ENCODE measurements around the gene DNAJB14.

The DNAJB14 gene

DNA sequence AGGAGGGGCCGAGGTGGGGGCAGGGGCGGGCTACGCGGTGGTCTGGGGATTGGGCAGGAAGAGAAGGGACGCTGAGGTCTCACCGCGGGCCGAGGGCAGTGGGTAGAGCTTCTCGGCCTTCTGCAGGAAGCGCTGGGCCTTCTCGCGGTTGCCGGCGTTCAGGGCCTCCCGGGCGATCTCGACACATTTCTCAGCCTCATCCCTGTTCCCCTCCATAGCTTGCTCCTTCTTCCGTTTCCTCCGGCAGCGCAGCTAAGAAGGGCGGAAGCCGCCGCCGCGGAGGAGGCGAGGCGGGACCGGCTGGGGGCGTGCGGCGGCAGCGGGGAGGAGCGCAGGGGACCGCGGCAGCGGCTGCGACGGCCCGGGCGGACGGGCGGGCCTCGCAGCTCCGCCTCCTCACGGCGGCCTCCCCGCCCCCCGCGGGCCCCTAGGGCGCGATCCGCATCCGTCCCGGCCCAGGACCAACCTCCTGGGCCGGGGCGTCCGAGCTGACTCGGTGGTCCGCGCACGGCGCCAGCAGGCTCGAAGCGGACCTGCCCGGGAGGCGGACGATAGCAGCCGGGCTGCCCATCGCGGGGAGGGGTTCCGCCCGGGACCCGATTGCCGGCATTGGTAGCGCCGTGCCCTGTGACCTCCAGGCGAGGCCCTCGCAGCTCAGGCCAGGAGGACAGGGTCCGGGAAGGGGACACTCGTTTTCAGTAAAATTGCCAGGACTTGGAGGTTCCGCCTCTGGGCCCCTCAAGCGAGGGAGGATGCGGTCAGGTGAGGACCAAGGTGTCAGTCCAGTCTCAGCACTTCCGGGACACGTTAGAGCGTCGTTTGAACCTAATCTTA lies at the start of gene DNAJB14:
Gene DNAJB14 (minus strand): TSS at position 263 of the 834 bp plus-strand sequence. CDS start 47 bp downstream, at position 216.
- TF ChIP-seq, protein P1, sequence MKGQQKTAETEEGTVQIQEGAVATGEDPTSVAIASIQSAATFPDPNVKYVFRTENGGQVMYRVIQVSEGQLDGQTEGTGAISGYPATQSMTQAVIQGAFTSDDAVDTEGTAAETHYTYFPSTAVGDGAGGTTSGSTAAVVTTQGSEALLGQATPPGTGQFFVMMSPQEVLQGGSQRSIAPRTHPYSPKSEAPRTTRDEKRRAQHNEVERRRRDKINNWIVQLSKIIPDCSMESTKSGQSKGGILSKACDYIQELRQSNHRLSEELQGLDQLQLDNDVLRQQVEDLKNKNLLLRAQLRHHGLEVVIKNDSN (IDR thresholded peaks at IDR 0.05): peak; percentile 54; the same call in 1 of the 2 replicates
- TF ChIP-seq, protein P2, sequence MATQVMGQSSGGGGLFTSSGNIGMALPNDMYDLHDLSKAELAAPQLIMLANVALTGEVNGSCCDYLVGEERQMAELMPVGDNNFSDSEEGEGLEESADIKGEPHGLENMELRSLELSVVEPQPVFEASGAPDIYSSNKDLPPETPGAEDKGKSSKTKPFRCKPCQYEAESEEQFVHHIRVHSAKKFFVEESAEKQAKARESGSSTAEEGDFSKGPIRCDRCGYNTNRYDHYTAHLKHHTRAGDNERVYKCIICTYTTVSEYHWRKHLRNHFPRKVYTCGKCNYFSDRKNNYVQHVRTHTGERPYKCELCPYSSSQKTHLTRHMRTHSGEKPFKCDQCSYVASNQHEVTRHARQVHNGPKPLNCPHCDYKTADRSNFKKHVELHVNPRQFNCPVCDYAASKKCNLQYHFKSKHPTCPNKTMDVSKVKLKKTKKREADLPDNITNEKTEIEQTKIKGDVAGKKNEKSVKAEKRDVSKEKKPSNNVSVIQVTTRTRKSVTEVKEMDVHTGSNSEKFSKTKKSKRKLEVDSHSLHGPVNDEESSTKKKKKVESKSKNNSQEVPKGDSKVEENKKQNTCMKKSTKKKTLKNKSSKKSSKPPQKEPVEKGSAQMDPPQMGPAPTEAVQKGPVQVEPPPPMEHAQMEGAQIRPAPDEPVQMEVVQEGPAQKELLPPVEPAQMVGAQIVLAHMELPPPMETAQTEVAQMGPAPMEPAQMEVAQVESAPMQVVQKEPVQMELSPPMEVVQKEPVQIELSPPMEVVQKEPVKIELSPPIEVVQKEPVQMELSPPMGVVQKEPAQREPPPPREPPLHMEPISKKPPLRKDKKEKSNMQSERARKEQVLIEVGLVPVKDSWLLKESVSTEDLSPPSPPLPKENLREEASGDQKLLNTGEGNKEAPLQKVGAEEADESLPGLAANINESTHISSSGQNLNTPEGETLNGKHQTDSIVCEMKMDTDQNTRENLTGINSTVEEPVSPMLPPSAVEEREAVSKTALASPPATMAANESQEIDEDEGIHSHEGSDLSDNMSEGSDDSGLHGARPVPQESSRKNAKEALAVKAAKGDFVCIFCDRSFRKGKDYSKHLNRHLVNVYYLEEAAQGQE (IDR thresholded peaks at IDR 0.05; ENCODE audit: low read depth): no peak; the same call in 1 of the 2 replicates
- TF ChIP-seq ZBTB7A (IDR thresholded peaks at IDR 0.05; ENCODE audit: low read depth): peak; percentile 31; the same call in 1 of the 2 replicates
- peak; percentile 4; the same call in 1 of the 2 replicates for TF ChIP-seq TEAD4 (IDR thresholded peaks at IDR 0.05)
- TF ChIP-seq TAF1 (IDR thresholded peaks at IDR 0.05; ENCODE audit: low read depth): no peak; the same call in 1 of the 2 replicates
- TF ChIP-seq, protein P3, sequence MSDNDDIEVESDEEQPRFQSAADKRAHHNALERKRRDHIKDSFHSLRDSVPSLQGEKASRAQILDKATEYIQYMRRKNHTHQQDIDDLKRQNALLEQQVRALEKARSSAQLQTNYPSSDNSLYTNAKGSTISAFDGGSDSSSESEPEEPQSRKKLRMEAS (IDR thresholded peaks at IDR 0.05): peak; percentile 61
- TF ChIP-seq FOXM1 (IDR thresholded peaks at IDR 0.05; ENCODE audit: borderline replicate concordance, low read depth): no peak
- TF ChIP-seq EP300 (IDR thresholded peaks at IDR 0.05; ENCODE audit: borderline replicate concordance): no peak
- no peak for TF ChIP-seq CEBPB (IDR thresholded peaks at IDR 0.05)
- 0 out of 2 replicates have a peak, but pooled peaks have one; percentile 2 for TF ChIP-seq CREB1 (IDR thresholded peaks at IDR 0.05; ENCODE audit: low read depth)
- no peak for TF ChIP-seq RAD21 (IDR thresholded peaks at IDR 0.05; ENCODE audit: low read depth)
- no peak for TF ChIP-seq NFIC (IDR thresholded peaks at IDR 0.05)
- TF ChIP-seq EGR1 (IDR thresholded peaks at IDR 0.05): no peak; the same call in 1 of the 2 replicates
- TF ChIP-seq TCF12 (IDR thresholded peaks at IDR 0.05; ENCODE audit: low read depth): peak; percentile 33; the same call in 1 of the 2 replicates
- peak; percentile 47; the same call in 1 of the 2 replicates for TF ChIP-seq YY1 (IDR thresholded peaks at IDR 0.05; ENCODE audit: low read depth)

DNA sequence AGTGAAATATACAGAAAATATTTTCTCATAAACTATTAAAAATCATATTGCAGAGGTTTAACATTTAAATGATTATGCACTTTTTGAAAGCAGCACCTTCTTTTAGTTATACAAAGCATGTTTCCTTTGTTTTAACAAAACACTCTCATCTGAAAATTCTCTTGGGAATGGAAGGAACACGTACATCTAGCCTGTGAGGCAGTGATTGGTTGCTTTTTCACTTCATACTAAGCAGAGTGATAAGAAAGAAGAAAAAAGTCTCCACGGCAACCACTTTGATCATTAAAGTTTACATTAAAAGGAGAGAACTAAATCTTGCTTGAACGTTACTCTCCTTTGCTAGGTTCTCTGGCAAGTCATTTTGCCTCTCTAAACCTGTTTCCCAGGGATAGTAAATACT lies 45.3 kb upstream of the DNAJB14 start:
- TF ChIP-seq TCF12 (IDR thresholded peaks at IDR 0.05; ENCODE audit: low read depth) (no peak), FOXM1 (IDR thresholded peaks at IDR 0.05; ENCODE audit: borderline replicate concordance, low read depth) (no peak), TEAD4 (IDR thresholded peaks at IDR 0.05) (no peak), CEBPB (IDR thresholded peaks at IDR 0.05) (no peak), CREB1 (IDR thresholded peaks at IDR 0.05; ENCODE audit: low read depth) (no peak), ZBTB7A (IDR thresholded peaks at IDR 0.05; ENCODE audit: low read depth) (no peak), EGR1 (IDR thresholded peaks at IDR 0.05) (no peak), NFIC (IDR thresholded peaks at IDR 0.05) (no peak), EP300 (IDR thresholded peaks at IDR 0.05; ENCODE audit: borderline replicate concordance) (no peak), TAF1 (IDR thresholded peaks at IDR 0.05; ENCODE audit: low read depth) (no peak), RAD21 (IDR thresholded peaks at IDR 0.05; ENCODE audit: low read depth) (no peak), YY1 (IDR thresholded peaks at IDR 0.05; ENCODE audit: low read depth) (no peak)
- TF ChIP-seq, protein P2 (IDR thresholded peaks at IDR 0.05; ENCODE audit: low read depth): no peak
- TF ChIP-seq, protein P3 (IDR thresholded peaks at IDR 0.05): no peak
- TF ChIP-seq, protein P1 (IDR thresholded peaks at IDR 0.05): no peak

DNA sequence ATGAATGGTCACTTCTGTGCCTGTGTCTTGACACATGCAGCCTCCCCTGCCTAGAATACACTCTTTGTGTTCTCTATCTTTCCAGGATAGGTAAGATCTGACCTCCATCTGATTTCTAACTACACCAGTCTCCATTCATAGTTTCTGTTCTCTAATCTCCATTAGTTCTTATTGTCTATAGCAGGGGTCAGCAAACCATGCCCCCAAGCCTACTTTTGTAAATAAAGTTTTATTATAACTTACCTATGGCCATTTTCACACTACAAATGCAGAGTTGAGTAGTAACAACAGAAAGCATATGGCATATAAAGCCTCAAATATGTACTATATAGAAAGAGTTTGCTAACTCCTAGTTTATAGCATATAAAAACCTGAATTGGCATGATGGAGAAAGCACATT lies 41.3 kb upstream of the DNAJB14 start:
- TF ChIP-seq TCF12 (IDR thresholded peaks at IDR 0.05; ENCODE audit: low read depth): no peak
- no peak for TF ChIP-seq CEBPB (IDR thresholded peaks at IDR 0.05)
- no peak for TF ChIP-seq YY1 (IDR thresholded peaks at IDR 0.05; ENCODE audit: low read depth)
- TF ChIP-seq RAD21 (IDR thresholded peaks at IDR 0.05; ENCODE audit: low read depth): no peak
- TF ChIP-seq, protein P2 (IDR thresholded peaks at IDR 0.05; ENCODE audit: low read depth): no peak
- no peak for TF ChIP-seq CREB1 (IDR thresholded peaks at IDR 0.05; ENCODE audit: low read depth)
- no peak for TF ChIP-seq EGR1 (IDR thresholded peaks at IDR 0.05)
- no peak for TF ChIP-seq TAF1 (IDR thresholded peaks at IDR 0.05; ENCODE audit: low read depth)
- TF ChIP-seq NFIC (IDR thresholded peaks at IDR 0.05): no peak
- TF ChIP-seq EP300 (IDR thresholded peaks at IDR 0.05; ENCODE audit: borderline replicate concordance): no peak
- TF ChIP-seq, protein P1 (IDR thresholded peaks at IDR 0.05): no peak
- TF ChIP-seq, protein P3 (IDR thresholded peaks at IDR 0.05): no peak
- TF ChIP-seq ZBTB7A (IDR thresholded peaks at IDR 0.05; ENCODE audit: low read depth): no peak

All from Ishikawa (cell line).